Parietal lobe (tissue), 2 donors: Measurements from ENCODE around the gene CXXC5. TPM values are rescaled to one million over a fixed set of nuclear protein-coding genes. Genes with fewer than 3 reads are reported as not detected.

Experiments used
- small RNA-seq: library from RNA; depleted of rRNA; stranded (forward); fragments of <200 nt; gene quantifications from one replicate; pipeline ENCODE3, GENCODE V24; 2014; ENCODE audit warnings: low replicate concordance
- total RNA-seq: library from RNA; depleted of rRNA; stranded (reverse); fragments of >200 nt; gene quantifications from one replicate; pipeline ENCODE4 v1.2.3, GENCODE V29; 2014

Gene CXXC5
- total RNA-seq = 41.0 TPM

DNA sequence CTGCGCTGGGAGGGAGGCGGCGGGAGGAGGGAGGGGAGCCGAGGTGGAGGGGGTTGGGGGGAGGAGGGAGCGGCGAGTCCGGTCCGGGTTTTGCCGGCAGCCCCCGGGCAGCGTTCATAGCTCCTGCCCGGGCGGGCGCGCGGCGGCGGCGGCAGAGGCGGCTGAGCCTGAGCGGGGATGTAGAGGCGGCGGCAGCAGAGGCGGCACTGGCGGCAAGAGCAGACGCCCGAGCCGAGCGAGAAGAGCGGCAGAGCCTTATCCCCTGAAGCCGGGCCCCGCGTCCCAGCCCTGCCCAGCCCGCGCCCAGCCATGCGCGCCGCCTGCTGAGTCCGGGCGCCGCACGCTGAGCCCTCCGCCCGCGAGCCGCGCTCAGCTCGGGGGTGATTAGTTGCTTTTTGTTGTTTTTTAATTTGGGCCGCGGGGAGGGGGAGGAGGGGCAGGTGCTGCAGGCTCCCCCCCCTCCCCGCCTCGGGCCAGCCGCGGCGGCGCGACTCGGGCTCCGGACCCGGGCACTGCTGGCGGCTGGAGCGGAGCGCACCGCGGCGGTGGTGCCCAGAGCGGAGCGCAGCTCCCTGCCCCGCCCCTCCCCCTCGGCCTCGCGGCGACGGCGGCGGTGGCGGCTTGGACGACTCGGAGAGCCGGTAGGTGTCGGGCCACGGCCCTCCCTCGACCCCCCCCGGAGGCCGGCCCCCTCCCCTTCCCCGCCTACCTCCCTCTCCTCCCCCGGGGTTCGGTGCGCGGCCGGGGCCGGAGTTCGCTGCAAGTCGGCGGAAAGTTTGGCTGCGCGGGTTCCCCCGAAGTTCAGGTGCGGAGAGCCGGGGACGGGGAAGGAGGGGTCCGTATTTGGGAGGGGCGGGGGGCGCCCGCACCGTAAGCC, at the start of gene CXXC5:
Gene CXXC5, plus strand, starts transcription at position 145 of the 877 bp plus-strand sequence. CDS start 32,175 bp downstream, outside the sequence.

Small RNA genes lying within 50 kb of the gene (small RNA-seq; reads per million reads assigned to genes)
- gene RNU6-236P = not detected

Other genes starting within 250 kb of the CXXC5 start
- gene SPATA24, start 244.3 kb upstream of the CXXC5 start, total RNA-seq = 6.6 TPM
- 44.1 TPM for gene DNAJC18, start 208.8 kb upstream of the CXXC5 start, total RNA-seq
- 4.7 TPM for gene ECSCR, start 185.6 kb upstream of the CXXC5 start, total RNA-seq
- gene SMIM33, start 177.3 kb upstream of the CXXC5 start, total RNA-seq = not detected
- 2.8 TPM for gene STING1, start 165.6 kb upstream of the CXXC5 start, total RNA-seq
- gene UBE2D2, start 87.0 kb upstream of the CXXC5 start, total RNA-seq = 121 TPM
- 22.8 TPM for gene PSD2, start 147.5 kb downstream of the CXXC5 start, total RNA-seq